WI38 (cell line): Measurements from ENCODE around the gene ZNF814.
"Not testable (repeated sequence)": the region's sequence is repeated elsewhere in the genome, so short reads cannot be mapped to it uniquely, and the experiment has no call there.

Source experiments
- H3K4me3 ChIP-seq: 2 replicates; pipeline ENCODE4 v1.5.1; 2011; ENCODE audit warnings: low read depth, mild to moderate bottlenecking, control low read depth, low read length
- CTCF ChIP-seq: IDR thresholded peaks from 2 replicates; pipeline ENCODE4 v1.5.1; 2012; ENCODE audit warnings: low read depth, mild to moderate bottlenecking, control low read depth, low read length

The ZNF814 gene

DNA sequence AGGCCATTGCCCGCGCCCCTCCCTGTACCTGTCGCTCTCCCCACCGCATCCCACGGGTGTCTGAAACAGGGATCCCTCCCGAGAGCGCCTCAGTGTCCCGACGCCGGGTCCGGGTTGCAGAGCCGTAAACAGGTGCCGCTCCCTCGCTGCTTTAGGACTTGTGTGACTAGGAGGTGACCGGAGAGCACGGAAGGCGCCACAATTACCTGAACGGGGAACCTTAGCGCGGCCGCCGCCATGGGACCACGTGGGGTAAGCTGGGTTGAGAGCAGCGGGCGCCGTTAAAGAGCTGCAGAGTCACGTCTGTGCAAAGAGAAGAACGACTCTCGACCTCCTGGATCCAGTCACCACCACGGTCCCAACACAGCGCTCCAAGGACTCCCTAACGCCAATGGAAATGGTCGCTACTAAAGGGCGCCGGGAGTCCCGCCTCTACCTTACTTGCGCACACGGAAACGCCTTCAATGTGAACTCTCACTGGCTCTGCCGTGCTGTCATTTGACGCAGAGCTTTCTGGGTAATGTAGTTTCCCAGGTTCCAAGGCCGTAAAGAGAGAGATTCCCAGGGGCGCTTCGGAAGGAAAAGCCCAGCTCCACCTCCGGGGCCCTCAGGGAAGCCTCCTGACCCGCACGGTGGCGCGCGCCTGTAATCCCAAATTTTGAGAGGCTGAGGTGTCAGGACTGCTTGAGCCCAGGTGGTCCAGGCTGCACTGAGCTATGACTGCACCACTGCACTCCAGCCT is 74.2 kb downstream of the ZNF814 start, which contains the start of gene ZNF552:
Gene ZNF552 (minus strand): TSS at position 409 of the 742 bp plus-strand sequence. CDS start 170 bp downstream, at position 239.
- peak within 1 kb of the TSS; percentile 91 for H3K4me3 ChIP-seq
- no peak for TF ChIP-seq CTCF

DNA sequence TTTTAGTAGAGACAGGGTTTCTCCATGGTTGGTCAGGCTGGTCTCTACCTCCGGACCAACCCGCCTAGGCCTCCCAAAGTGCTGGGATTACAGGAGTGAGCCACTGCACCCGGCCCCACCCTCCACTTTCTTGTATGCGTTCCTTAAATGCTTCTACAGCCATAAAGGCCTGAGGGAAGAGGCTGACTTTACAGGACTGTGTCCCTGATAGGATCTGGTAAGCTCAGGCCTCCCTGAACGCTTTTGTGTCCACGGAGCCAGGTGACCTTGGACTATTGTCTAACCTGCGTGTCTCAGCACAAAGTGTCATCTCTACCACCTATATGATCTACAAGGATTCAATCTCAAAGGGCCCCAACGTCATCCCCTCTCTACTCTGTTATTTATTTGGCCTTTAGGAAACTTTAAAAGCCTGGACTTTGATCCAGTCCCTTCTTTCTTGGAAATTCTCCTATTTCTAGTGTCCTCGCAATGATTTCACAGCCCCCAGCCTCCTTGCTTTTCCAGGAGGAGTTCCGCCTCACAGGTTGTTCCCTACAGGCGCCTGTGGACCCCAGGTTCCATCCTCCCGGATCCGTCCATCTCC is 74.8 kb downstream of the ZNF814 start:
- TF ChIP-seq CTCF = no peak
- peak overlapping the region; percentile 91 for H3K4me3 ChIP-seq

- H3K4me3 ChIP-seq = not testable (repeated sequence)
These were observed 75.6 kb downstream of the ZNF814 start for GRCh38 chr19:57812975-57813820.

DNA sequence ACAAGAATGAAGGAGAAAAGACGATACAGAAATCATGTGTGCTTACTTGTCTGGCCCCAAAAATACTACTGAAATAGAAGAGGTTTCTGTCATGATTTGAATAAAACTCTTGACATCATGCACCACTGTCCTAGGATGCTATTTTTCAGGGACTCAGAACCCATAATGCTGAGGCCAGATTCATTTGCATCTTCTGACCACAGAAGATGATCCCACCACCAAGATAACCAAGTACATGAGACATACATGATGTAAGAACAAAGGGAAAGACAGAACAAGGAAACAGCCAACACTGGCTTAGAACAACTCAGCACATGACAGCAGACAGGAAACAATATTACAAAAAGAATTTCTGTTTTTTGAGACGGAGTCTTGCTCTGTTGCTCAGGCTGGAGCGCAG is 76.6 kb downstream of the ZNF814 start:
- no peak overlapping the region for H3K4me3 ChIP-seq
- no peak for TF ChIP-seq CTCF

DNA sequence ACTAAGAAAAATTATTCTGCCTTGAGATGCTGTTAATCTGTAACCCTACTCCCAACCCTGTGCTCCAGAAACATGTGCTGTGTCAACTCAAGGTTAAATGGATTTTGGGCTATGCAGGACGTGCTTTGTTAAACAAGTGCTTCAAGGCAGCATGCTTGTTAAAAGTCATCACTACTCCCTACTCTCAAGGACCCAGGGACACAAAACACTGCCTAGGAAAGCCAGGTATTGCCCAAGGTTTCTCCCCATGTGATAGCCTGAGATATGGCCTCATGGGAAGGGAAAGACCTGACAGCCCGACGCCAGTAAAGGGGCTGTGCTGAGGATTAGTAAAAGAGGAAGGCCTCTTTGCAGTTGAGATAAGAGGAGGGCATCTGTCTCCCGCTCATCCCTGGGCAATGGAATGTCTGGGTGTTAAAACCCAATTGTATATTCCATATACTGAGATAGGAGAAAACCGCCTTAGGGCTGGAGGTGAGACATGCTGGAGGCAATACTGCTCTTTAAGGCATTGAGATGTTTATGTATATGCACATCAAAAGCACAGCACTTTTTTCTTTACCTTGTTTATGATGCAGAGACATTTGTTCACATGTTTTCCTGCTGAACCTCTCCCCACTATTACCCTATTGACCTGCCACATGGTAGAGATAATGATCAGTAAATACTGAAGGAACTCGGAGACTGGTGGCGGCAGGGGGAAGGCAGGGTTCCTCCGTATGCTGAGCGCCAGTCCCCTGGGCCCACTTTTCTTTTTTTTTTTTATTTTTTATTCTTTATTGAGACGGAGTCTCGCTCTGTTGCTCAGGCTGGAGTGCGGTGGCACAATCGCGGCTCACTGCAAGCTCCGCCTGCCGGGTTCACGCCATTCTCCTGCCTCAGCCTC is 78.2 kb downstream of the ZNF814 start:
- not testable (repeated sequence) for H3K4me3 ChIP-seq

DNA sequence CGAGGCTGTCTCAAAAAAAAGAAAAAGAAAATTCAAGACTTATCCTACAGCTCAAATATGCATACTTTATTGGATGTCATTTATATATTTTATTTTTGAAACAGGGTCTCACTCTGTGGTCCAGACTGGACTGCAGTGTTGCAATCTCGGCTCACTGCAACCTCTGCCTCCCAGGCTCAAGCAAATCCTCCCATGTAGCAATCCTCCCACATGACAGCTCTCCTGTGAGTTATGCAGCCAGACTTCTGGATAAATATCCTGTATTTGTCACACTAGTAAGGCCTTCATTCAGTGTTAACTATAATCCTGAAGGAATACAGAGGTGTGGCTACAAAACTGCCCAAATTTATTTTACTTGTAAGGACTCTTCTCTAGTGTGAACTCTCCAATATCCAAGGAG is 81.3 kb downstream of the ZNF814 start:
- TF ChIP-seq CTCF = no peak

DNA sequence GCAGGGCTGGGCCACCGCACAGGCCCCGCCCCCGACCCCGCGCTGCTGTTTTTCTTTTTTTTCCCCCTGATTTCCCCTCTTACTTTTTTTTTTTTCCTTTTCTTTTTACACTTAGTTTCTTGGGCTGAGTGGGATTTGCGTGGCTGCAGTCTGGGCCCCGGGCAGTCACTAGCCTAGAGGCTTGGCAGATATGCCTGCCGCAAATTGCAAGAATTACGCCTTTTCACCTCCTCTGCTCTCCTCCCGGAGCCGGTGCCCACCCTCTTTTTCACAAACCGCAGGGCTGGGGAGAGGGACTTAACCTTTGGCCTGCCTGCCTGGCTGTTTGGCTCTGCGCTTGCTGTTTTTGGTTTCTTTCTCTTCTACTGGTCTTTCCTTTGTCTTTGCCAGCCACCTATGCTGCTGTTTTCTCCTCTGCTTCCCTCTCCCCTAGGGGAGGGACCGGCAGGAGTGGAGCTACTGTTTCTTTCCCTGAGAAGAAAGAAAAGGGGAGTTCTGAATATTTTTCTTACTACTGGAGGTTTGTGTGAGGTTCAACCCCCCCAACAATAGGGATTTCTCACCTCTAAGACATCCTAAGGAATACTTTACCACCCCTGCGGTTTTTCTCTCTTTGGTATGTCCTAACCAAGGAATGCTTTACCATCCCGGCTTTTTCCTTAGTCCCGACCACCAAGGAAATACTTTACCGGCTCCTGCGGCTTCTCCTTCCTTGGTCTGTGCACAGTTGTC is 85.1 kb downstream of the ZNF814 start:
- no peak for TF ChIP-seq CTCF

More for the DNA sequence above, 81.3 kb downstream of the ZNF814 start:
- no peak overlapping the region for H3K4me3 ChIP-seq

More for the DNA sequence above, 85.1 kb downstream of the ZNF814 start:
- H3K4me3 ChIP-seq = peak overlapping the region; percentile 73
